ENCODE measurements around the gene EIF4G3.

DNA sequence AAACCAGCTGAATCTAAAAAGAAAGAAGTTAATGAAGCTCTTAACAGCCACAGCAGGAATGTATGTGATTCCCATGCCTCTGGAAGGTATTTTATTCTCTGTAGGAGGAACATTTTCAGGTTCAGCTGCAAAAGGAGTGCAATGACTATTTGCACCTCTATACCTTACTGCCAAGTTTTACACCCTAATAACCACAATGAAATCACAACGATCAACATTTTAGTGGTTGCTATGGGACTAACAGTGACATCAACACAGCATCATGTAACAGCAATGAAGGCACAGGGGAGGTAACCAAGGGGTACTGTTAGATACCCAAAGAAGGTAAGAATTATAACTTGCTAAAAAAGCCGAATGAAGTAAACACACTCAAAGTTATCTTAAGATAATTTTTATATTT, 273.3 kb downstream of the EIF4G3 start:
- TF ChIP-seq TAF1 (IDR thresholded peaks at IDR 0.05; ENCODE audit: borderline replicate concordance, low read depth, low read length) (no peak), POLR2AphosphoS5 (IDR thresholded peaks at IDR 0.05; ENCODE audit: low read depth, low read length) (no peak), POLR2A (IDR thresholded peaks at IDR 0.05; ENCODE audit: low read depth, low read length) (no peak)
